ENCODE data around the gene RICTOR.

The RICTOR gene

GRCh38 chr5:38929838-38930237 lies 144.4 kb downstream of the RICTOR start:
- no peak for DNase-seq

- DNase-seq: no peak
Observed at GRCh38 chr5:38927470-38927869, 146.7 kb downstream of the RICTOR start.

- no peak for DNase-seq
Observed at GRCh38 chr5:38926121-38926520, 148.1 kb downstream of the RICTOR start.

GRCh38 chr5:38925154-38925925 lies 148.9 kb downstream of the RICTOR start:
- DNase-seq: no peak

- DNase-seq: no peak
Observed at GRCh38 chr5:38923661-38924451, 150.3 kb downstream of the RICTOR start.

GRCh38 chr5:38922199-38922598 lies 152.0 kb downstream of the RICTOR start:
- DNase-seq: peak; percentile 35

- no peak for DNase-seq
Observed at GRCh38 chr5:38921174-38921573, 153.0 kb downstream of the RICTOR start.

- DNase-seq: peak; percentile 59
Observed at GRCh38 chr5:38916802-38917201, 157.4 kb downstream of the RICTOR start.

GRCh38 chr5:38913714-38914113 lies 160.5 kb downstream of the RICTOR start:
- DNase-seq: no peak

GRCh38 chr5:38911933-38912332 lies 162.3 kb downstream of the RICTOR start:
- DNase-seq: no peak

GRCh38 chr5:38906503-38906902 lies 167.7 kb downstream of the RICTOR start:
- DNase-seq: no peak

- DNase-seq: no peak
Observed at GRCh38 chr5:38905516-38905915, 168.7 kb downstream of the RICTOR start.

- DNase-seq: no peak
Observed at GRCh38 chr5:38899936-38900335, 174.3 kb downstream of the RICTOR start.

GRCh38 chr5:38896760-38897159 lies 177.4 kb downstream of the RICTOR start:
- no peak for DNase-seq

GRCh38 chr5:38892363-38892762 lies 181.8 kb downstream of the RICTOR start:
- DNase-seq: no peak

- no peak for DNase-seq
Observed at GRCh38 chr5:38891563-38891962, 182.6 kb downstream of the RICTOR start.

GRCh38 chr5:38889424-38889823 lies 184.8 kb downstream of the RICTOR start:
- no peak for DNase-seq

GRCh38 chr5:38888041-38888440 lies 186.2 kb downstream of the RICTOR start:
- no peak for DNase-seq
